ENCODE data around the gene PPP6R1. TPM values are rescaled to one million over a fixed set of nuclear protein-coding genes. Genes with fewer than 3 reads are reported as not detected.

PPP6R1 gene
- polyA plus RNA-seq, 1 of the 3 experiments (the other 2 are of a cell fraction), result 47.8 TPM

DNA sequence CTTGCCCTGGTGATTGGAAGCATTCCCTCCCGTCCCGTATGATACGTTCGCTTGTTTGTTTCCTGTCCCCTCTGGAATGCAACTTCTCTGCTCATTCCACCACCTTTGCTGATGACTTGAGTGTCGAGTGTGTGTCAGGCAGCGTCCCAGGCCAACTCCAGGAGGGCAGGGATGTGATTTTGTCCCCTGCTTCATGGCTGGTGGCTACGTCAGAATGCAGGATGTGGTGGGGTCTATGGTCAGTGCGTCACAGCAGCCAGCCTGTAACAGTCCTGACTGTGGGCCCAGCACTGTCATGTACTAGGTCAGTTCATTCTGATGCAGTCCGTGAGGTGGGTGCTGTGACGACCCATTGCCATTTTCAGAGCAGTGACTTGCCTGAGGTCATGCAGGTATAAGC lies 41.2 kb upstream of the PPP6R1 start (continued):
- TF ChIP-seq FOXM1 (IDR thresholded peaks at IDR 0.05; ENCODE audit: low read depth) (no peak), FOSL2 (IDR thresholded peaks at IDR 0.05; ENCODE audit: borderline replicate concordance, low read depth) (no peak), MEF2A (IDR thresholded peaks at IDR 0.05; ENCODE audit: borderline replicate concordance, low read depth) (no peak)
- TF ChIP-seq, protein P1, sequence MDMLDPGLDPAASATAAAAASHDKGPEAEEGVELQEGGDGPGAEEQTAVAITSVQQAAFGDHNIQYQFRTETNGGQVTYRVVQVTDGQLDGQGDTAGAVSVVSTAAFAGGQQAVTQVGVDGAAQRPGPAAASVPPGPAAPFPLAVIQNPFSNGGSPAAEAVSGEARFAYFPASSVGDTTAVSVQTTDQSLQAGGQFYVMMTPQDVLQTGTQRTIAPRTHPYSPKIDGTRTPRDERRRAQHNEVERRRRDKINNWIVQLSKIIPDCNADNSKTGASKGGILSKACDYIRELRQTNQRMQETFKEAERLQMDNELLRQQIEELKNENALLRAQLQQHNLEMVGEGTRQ (IDR thresholded peaks at IDR 0.05; ENCODE audit: borderline replicate concordance, low read depth, low read length), result no peak
- TF ChIP-seq, protein P2, sequence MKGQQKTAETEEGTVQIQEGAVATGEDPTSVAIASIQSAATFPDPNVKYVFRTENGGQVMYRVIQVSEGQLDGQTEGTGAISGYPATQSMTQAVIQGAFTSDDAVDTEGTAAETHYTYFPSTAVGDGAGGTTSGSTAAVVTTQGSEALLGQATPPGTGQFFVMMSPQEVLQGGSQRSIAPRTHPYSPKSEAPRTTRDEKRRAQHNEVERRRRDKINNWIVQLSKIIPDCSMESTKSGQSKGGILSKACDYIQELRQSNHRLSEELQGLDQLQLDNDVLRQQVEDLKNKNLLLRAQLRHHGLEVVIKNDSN (IDR thresholded peaks at IDR 0.05; ENCODE audit: borderline replicate concordance, low read depth), result no peak

DNA sequence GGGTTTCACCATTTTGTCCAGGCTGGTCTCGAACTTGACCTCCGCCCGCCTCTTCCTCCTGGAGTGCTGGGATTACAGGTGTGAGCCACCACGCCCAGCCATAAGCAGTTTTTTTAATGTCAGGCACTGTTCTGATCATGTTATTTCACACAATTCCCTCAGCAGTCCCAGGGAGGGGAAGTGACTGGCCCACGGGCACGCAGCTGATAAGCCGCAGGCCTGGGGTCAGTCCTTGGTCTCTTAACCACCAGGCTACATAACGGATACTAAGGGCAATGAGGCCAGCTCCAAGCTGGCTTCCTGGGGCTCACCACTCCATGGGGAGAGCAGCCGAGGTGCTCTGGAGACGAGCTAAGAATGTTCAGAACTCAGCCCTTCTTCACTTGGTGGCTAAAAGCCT lies 38.5 kb upstream of the PPP6R1 start:
- no peak overlapping the region for H3K27ac ChIP-seq (ENCODE audit: low read depth in 2 of 2, low read length in 1 of 2)
- TF ChIP-seq FOXM1 (IDR thresholded peaks at IDR 0.05; ENCODE audit: low read depth) (no peak), FOSL2 (IDR thresholded peaks at IDR 0.05; ENCODE audit: borderline replicate concordance, low read depth) (no peak), GATA2 (CRISPR knock-in tag; IDR thresholded peaks at IDR 0.05) (no peak), YY1 (IDR thresholded peaks at IDR 0.05; ENCODE audit: low read depth) (no peak), RXRA (IDR thresholded peaks at IDR 0.05; ENCODE audit: borderline replicate concordance, low read depth) (no peak), MEF2A (IDR thresholded peaks at IDR 0.05; ENCODE audit: borderline replicate concordance, low read depth) (no peak), NFIC (IDR thresholded peaks at IDR 0.05; ENCODE audit: borderline replicate concordance) (no peak)
- TF ChIP-seq, protein P3, sequence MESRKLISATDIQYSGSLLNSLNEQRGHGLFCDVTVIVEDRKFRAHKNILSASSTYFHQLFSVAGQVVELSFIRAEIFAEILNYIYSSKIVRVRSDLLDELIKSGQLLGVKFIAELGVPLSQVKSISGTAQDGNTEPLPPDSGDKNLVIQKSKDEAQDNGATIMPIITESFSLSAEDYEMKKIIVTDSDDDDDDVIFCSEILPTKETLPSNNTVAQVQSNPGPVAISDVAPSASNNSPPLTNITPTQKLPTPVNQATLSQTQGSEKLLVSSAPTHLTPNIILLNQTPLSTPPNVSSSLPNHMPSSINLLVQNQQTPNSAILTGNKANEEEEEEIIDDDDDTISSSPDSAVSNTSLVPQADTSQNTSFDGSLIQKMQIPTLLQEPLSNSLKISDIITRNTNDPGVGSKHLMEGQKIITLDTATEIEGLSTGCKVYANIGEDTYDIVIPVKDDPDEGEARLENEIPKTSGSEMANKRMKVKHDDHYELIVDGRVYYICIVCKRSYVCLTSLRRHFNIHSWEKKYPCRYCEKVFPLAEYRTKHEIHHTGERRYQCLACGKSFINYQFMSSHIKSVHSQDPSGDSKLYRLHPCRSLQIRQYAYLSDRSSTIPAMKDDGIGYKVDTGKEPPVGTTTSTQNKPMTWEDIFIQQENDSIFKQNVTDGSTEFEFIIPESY (IDR thresholded peaks at IDR 0.05; ENCODE audit: borderline replicate concordance, low read depth), result no peak
- TF ChIP-seq, protein P4, sequence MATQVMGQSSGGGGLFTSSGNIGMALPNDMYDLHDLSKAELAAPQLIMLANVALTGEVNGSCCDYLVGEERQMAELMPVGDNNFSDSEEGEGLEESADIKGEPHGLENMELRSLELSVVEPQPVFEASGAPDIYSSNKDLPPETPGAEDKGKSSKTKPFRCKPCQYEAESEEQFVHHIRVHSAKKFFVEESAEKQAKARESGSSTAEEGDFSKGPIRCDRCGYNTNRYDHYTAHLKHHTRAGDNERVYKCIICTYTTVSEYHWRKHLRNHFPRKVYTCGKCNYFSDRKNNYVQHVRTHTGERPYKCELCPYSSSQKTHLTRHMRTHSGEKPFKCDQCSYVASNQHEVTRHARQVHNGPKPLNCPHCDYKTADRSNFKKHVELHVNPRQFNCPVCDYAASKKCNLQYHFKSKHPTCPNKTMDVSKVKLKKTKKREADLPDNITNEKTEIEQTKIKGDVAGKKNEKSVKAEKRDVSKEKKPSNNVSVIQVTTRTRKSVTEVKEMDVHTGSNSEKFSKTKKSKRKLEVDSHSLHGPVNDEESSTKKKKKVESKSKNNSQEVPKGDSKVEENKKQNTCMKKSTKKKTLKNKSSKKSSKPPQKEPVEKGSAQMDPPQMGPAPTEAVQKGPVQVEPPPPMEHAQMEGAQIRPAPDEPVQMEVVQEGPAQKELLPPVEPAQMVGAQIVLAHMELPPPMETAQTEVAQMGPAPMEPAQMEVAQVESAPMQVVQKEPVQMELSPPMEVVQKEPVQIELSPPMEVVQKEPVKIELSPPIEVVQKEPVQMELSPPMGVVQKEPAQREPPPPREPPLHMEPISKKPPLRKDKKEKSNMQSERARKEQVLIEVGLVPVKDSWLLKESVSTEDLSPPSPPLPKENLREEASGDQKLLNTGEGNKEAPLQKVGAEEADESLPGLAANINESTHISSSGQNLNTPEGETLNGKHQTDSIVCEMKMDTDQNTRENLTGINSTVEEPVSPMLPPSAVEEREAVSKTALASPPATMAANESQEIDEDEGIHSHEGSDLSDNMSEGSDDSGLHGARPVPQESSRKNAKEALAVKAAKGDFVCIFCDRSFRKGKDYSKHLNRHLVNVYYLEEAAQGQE (IDR thresholded peaks at IDR 0.05; ENCODE audit: low read depth, low read length), result no peak
- TF ChIP-seq, protein P5, sequence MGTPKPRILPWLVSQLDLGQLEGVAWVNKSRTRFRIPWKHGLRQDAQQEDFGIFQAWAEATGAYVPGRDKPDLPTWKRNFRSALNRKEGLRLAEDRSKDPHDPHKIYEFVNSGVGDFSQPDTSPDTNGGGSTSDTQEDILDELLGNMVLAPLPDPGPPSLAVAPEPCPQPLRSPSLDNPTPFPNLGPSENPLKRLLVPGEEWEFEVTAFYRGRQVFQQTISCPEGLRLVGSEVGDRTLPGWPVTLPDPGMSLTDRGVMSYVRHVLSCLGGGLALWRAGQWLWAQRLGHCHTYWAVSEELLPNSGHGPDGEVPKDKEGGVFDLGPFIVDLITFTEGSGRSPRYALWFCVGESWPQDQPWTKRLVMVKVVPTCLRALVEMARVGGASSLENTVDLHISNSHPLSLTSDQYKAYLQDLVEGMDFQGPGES (IDR thresholded peaks at IDR 0.05; ENCODE audit: low read depth, low read length), result no peak
- H3K4me1 ChIP-seq (ENCODE audit: control insufficient read depth in 1 of 2, insufficient read depth in 2 of 2, low read depth in 1 of 2, low read length in 1 of 2), result peaks cover 0 to 8% of the 10 kb centered on the region in 2 experiments; a peak in 1 of 4 replicates
- 99% methylated on average over 8 of the region's 10 CpGs for WGBS (ENCODE audit: low lambda C conversion rate)
- ChIA-PET POLR2A (interaction anchor here (0.9 kb wide), 1 partner anchor 110 kb away, joined by 3 read pairs; the partner anchor contains the start of gene UBE2S), CTCF (interaction anchor here (2.6 kb wide), 1 partner anchor 121 kb away, joined by 6 read pairs; no protein-coding TSS in a partner anchor)
- no peak for DNase-seq
- H3F3A ChIP-seq (replicated peaks; ENCODE audit: insufficient read depth), result no peaks in the 10 kb centered on the region
- H3K27me3 ChIP-seq (ENCODE audit: insufficient read depth), result no peaks in the 10 kb centered on the region
- H3K79me2 ChIP-seq (ENCODE audit: insufficient read depth), result no peaks in the 10 kb centered on the region
- H2AFZ ChIP-seq (ENCODE audit: low read depth), result no peak overlapping the region
- H3K36me3 ChIP-seq (replicated peaks in 1 of 2; ENCODE audit: control insufficient read depth in 1 of 2, insufficient read depth in 2 of 2, low read length in 1 of 2), result peaks cover 2 to 10% of the 10 kb centered on the region in 2 experiments
- no peaks in the 10 kb centered on the region for H3K9me2 ChIP-seq
- H3K4me3 ChIP-seq (ENCODE audit: low read depth in 2 of 2, low read length in 1 of 2), result no peak overlapping the region
- no peak overlapping the region for H3K4me2 ChIP-seq
- H3K9me3 ChIP-seq, result no peaks in the 10 kb centered on the region
- no peak overlapping the region for H3K9ac ChIP-seq
- H4K20me1 ChIP-seq (ENCODE audit: insufficient read depth), result no peaks in the 10 kb centered on the region

Measured in SK-N-SH (cell line).